ENCODE data around the gene HGFAC.
A peak's percentile ranks its signal among the peaks of the same experiment; 100 is the strongest.
"Not testable (repeated sequence)": the region's sequence is repeated elsewhere in the genome, so short reads cannot be mapped to it uniquely, and the experiment has no call there.

The HGFAC gene

GRCh38 chr4:3411190-3411589, 30.6 kb upstream of the HGFAC start:
- DNase-seq, result not testable (repeated sequence)

DNA sequence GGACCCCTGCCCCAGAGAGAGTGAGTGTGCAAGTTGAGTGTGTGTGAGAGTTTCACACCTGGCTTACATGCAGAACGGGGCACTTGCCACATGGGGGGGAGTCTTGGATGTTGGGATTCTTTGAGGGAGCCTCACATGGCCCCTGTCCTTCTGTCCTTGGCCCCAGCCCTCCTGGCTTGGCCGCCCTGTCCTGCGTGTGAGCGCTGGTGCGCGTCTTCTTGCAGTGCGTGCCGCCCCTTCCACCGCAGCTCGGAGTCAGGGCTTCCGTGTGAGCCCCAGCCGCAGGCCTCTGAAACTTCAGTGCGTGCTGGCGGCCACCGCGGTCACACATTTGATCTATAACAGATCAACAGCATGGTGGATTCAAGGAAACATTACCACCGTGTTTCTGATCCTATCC, 30.1 kb upstream of the HGFAC start:
- DNase-seq, result no peak

- DNase-seq, result no peak
Measured at GRCh38 chr4:3412257-3413020, 29.3 kb upstream of the HGFAC start.

DNA sequence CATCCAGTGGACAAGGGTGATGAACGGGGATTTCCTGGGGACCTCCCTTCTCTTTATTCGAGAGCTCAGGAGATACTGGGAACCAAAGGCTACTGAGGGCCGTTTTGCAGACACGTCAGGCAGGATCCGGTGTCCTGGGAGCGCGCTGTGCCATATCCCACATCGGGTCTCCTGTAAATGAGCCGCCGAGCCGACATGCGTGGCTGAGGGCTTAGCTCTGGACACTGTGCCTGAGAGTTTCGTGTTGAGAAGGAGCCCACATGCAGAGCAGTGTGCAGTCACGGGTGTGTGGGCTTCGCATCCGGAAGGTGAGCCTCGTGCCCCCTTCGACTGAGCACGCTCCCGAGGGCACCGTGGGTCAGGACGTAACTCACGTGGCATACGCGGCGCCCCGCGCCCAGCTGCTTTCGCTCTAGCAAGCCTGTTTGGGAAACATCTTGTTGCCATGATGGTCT, 28.5 kb upstream of the HGFAC start:
- DNase-seq, result no peak

DNA sequence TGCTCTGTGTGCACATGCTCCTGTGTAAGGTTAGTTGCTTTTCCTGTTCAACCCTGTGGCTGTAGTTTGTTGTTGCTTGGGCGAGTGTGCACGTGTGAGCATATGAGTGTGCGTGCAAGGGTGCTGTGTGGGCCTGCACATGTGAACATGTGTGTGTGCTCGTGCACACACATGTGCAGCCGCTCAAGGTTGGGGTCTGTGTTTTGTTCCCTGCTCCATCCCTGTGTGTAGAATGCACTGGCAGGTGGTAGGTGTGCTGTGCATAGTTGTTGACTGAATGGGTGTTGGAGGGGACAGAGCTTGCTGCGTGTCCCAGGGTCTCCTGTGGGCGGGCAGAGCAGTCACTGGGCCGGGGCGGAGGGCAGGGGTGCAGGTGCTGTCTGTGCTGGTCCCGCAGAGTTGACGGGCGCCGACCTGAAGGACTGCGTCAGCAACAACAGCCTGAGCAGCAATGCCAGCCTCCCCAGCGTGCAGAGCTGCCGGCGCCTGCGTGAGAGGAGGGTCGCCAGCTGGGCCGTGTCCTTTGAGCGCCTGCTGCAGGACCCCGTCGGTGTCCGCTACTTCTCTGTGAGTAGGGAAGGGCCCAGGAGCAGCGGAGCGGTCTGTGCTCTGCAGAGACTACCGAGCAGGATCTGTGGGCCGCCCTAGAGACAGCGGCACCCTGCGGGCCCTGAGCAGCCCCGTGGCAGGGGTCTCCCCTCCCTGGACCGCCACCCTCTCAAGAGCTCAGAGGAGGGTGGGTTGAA, 27.9 kb upstream of the HGFAC start:
- no peak for DNase-seq

DNA sequence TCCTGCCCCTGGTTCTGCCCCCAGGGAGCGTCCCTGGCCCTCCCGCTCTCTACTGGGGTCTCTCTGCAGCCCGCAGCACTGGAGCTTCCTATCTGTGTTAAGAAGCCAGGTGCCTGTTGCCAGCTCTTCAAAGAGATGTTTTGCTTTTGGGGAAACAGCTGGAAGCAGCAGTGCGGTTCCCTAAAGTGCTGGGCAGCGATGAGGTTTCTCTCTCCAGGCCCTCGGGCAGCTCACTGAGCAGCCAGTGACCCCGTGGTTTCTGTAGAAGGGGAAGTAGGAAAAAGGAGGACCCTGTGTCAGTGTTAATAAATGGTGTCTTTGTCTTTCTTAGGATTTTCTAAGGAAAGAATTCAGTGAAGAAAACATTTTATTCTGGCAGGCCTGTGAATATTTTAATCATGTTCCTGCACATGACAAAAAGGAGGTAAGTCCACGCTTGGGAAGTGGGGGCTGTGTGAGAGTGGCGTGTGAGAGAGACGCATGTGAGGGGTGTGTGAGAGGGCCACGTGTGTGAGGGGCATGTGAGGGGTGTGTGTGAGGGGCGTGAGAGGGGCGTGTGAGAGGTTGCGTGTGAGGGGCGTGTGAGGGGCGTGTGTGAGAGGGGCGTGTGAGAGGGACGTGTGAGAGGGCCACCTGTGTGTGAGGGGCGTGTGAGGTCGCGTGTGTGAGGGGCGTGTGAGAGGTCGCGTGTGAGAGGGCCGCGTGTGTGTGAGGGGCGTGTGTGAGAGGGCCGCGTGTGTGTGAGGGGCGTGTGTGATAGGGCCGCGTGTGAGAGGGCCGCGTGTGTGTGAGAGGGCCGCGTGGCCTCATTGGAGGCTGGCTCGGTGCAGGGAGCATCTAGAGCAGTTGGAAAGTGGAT, 27.1 kb upstream of the HGFAC start:
- DNase-seq, result no peak

- no peak for DNase-seq
Measured at GRCh38 chr4:3415471-3416141, 26.2 kb upstream of the HGFAC start.

- no peak for DNase-seq
Measured at GRCh38 chr4:3416270-3416669, 25.5 kb upstream of the HGFAC start.

- no peak for DNase-seq
Measured at GRCh38 chr4:3416821-3417221, 24.9 kb upstream of the HGFAC start.

- DNase-seq, result no peak
Measured at GRCh38 chr4:3417448-3417847, 24.3 kb upstream of the HGFAC start.

GRCh38 chr4:3418029-3418762, 23.6 kb upstream of the HGFAC start:
- DNase-seq, result no peak

- no peak for DNase-seq
Measured at GRCh38 chr4:3419836-3420605, 21.7 kb upstream of the HGFAC start.

DNA sequence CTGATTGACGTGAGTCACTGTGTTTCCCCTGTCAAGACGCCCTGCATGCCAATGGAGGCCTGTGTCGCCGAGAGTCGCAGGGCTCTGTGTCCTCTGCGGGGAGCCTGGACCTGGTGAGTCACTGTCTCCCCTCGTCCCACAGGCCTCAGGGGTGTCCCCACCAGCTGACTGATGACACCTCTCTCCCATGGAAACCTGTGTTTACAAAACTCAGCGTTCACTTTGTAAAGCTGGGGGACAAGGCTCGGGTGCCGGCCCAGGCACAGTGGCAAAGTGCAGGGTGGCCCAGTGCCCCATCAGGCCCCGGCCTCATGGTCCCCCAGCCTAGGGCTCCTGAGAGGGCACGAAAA, 21.2 kb upstream of the HGFAC start:
- DNase-seq, result peak; percentile 21

GRCh38 chr4:3420956-3421355, 20.8 kb upstream of the HGFAC start:
- no peak for DNase-seq

- no peak for DNase-seq
Measured at GRCh38 chr4:3421470-3421869, 20.3 kb upstream of the HGFAC start.

GRCh38 chr4:3422241-3422801, 19.4 kb upstream of the HGFAC start:
- DNase-seq, result no peak

DNA sequence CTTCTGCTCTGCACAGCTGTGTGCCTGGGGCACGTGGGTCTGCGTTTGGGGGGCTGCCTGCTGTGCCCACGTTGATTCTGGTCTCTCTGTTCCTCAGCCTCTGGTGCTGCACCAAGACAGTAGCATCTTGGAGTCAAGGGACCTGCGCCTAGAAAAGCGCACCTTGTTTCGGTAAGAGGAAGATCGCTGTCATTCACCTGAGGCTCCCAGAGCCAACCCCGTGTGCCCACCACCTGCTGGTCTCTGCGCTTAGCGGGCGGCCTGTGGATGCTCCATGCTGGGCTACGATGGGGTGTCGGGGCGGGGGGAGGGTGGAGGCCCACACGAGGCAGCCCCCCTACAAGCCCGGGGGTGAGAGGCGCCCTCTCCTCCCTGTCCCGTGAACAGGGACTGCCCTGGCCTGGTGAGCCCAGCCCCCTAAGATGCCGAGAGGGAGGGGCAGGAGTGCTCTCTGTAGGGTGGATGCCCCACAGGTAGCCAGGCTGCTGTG, 18.9 kb upstream of the HGFAC start:
- DNase-seq, result no peak

DNA sequence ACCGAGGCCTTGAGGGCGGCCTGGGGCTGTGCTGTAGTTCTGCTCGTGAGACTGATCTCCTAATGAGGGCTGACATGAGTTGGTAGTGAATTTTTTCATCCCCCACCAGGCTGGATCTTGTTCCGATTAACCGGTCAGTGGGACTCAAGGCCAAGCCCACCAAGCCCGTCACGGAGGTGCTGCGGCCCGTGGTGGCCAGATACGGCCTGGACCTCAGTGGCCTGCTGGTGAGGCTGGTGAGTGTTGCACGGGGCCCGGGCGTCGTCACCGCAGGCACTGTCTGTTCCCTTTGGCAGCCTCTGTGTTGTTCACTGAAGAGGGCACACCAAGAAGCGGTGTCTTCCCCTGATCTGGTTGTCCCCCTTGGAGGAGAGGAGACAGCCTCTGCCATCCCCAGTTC, 18.4 kb upstream of the HGFAC start:
- no peak for DNase-seq

- DNase-seq, result no peak
Measured at GRCh38 chr4:3423952-3424351, 17.8 kb upstream of the HGFAC start.

GRCh38 chr4:3424522-3425095, 17.2 kb upstream of the HGFAC start:
- DNase-seq, result no peak
